Activated T-helper 1 cell treated with Interleukin-2 at 50 U/mL for 16 hours (primary cell): ENCODE measurements around the gene TECPR2.
A peak's percentile ranks its signal among the peaks of the same experiment; 100 is the strongest.

Experiments used
- DNase-seq: peaks from one replicate; pipeline ENCODE4 v3.0.0-alpha.2; 2020; ENCODE audit warnings: low read depth

Gene TECPR2

GRCh38 chr14:102426796-102427195 is 64.1 kb downstream of the TECPR2 start:
- no peak for DNase-seq

- no peak for DNase-seq
Measured at GRCh38 chr14:102427642-102428041, 64.9 kb downstream of the TECPR2 start.

GRCh38 chr14:102430212-102430908 is 67.6 kb downstream of the TECPR2 start:
- DNase-seq = no peak

- no peak for DNase-seq
Measured at GRCh38 chr14:102431751-102432150, 69.0 kb downstream of the TECPR2 start.

GRCh38 chr14:102434647-102435175 is 72.0 kb downstream of the TECPR2 start:
- DNase-seq = no peak

GRCh38 chr14:102437997-102438915 is 75.5 kb downstream of the TECPR2 start:
- peak; percentile 37 for DNase-seq

- no peak for DNase-seq
Measured at GRCh38 chr14:102439556-102439955, 76.8 kb downstream of the TECPR2 start.

GRCh38 chr14:102440392-102440791 is 77.7 kb downstream of the TECPR2 start:
- DNase-seq = no peak

GRCh38 chr14:102442241-102443211 is 79.8 kb downstream of the TECPR2 start:
- no peak for DNase-seq

GRCh38 chr14:102445066-102445465 is 82.3 kb downstream of the TECPR2 start:
- no peak for DNase-seq

- DNase-seq = no peak
Measured at GRCh38 chr14:102445641-102446040, 82.9 kb downstream of the TECPR2 start.

GRCh38 chr14:102450206-102451063 is 87.7 kb downstream of the TECPR2 start:
- DNase-seq = no peak

GRCh38 chr14:102451064-102451352 is 88.3 kb downstream of the TECPR2 start:
- no peak for DNase-seq

GRCh38 chr14:102452302-102452701 is 89.6 kb downstream of the TECPR2 start:
- DNase-seq = no peak

- no peak for DNase-seq
Measured at GRCh38 chr14:102454711-102455110, 92.0 kb downstream of the TECPR2 start.

GRCh38 chr14:102457509-102457908 is 94.8 kb downstream of the TECPR2 start:
- DNase-seq = no peak

- DNase-seq = no peak
Measured at GRCh38 chr14:102461490-102462338, 99.0 kb downstream of the TECPR2 start.

- no peak for DNase-seq
Measured at GRCh38 chr14:102462391-102462790, 99.7 kb downstream of the TECPR2 start.

- DNase-seq = no peak
Measured at GRCh38 chr14:102464006-102464405, 101.3 kb downstream of the TECPR2 start.

- DNase-seq = no peak
Measured at GRCh38 chr14:102464846-102465341, 102.2 kb downstream of the TECPR2 start.
